DOHH2 (cell line): ENCODE data around the gene TMEM170A.

Experiments used
- H3F3A ChIP-seq: fragments of 200-600 bp; sonication (generic), shearing (Covaris generic); 2 replicates; pipeline ENCODE4 v1.6.0; 2016; ENCODE audit warnings: antibody characterized with exemption, mild to moderate bottlenecking; ENCODE audit not compliant: control insufficient read depth, insufficient read depth
- H3K27ac ChIP-seq: fragments of 200-600 bp; sonication (generic); 2 replicates; pipeline ENCODE4 v1.5.1; 2014; ENCODE audit warnings: low read depth, mild to moderate bottlenecking, low read length, moderate library complexity
- H3K27me3 ChIP-seq: fragments of 200-600 bp; sonication (generic); 2 replicates; pipeline ENCODE4 v1.6.1; 2014; ENCODE audit warnings: mild to moderate bottlenecking, low read length, mixed read lengths; ENCODE audit not compliant: control insufficient read depth
- H3K36me3 ChIP-seq: fragments of 200-600 bp; sonication (generic); 2 replicates; pipeline ENCODE4 v1.6.1; 2014; ENCODE audit warnings: mild to moderate bottlenecking, low read length, moderate library complexity, mixed read lengths; ENCODE audit not compliant: control insufficient read depth
- H3K4me1 ChIP-seq: fragments of 200-600 bp; sonication (generic); 2 replicates; pipeline ENCODE4 v1.6.1; 2014; ENCODE audit warnings: mild to moderate bottlenecking, low read length, mixed read lengths; ENCODE audit not compliant: control insufficient read depth
- H3K4me2 ChIP-seq: fragments of 200-600 bp; sonication (generic); 2 replicates; pipeline ENCODE4 v1.6.0; 2014; ENCODE audit warnings: mild to moderate bottlenecking, low read length, moderate library complexity
- H3K4me3 ChIP-seq: fragments of 200-600 bp; sonication (generic); 2 replicates; pipeline ENCODE4 v1.5.1; 2014; ENCODE audit warnings: mild to moderate bottlenecking, low read length, mixed read lengths
- H3K79me2 ChIP-seq: fragments of 200-600 bp; sonication (generic); 2 replicates; pipeline ENCODE4 v1.6.1; 2014; ENCODE audit warnings: mild to moderate bottlenecking, low read length, mixed read lengths; ENCODE audit not compliant: control insufficient read depth
- H3K9me2 ChIP-seq: fragments of 200-600 bp; sonication (generic); replicated peaks from 2 replicates; pipeline ENCODE4 v1.6.1; 2014; ENCODE audit warnings: mild to moderate bottlenecking, low read length, mixed read lengths; ENCODE audit not compliant: control insufficient read depth
- H3K9me3 ChIP-seq: fragments of 200-600 bp; sonication (generic); 2 replicates; pipeline ENCODE4 v1.6.1; 2014; ENCODE audit warnings: antibody characterized with exemption, low read length, mixed read lengths; ENCODE audit not compliant: control insufficient read depth, insufficient read depth
- H4K20me1 ChIP-seq: fragments of 200-600 bp; sonication (generic); 2 replicates; pipeline ENCODE4 v1.6.0; 2014; ENCODE audit warnings: low read depth, mild to moderate bottlenecking, antibody characterized with exemption, low read length, moderate library complexity; ENCODE audit not compliant: control insufficient read depth, insufficient read depth
- EZH2phosphoT487 ChIP-seq: fragments of 200-600 bp; sonication (generic); IDR thresholded peaks from 2 replicates; pipeline ENCODE4 v1.6.1; 2017; ENCODE audit warnings: borderline replicate concordance, mild to moderate bottlenecking, antibody characterized with exemption, low read length, moderate library complexity, mixed read lengths
- TF ChIP-seq, protein P1 (sequence below): fragments of 200-600 bp; sonication (generic); IDR thresholded peaks from one replicate; pipeline ENCODE4 v1.5.1; 2014; ENCODE audit warnings: antibody characterized with exemption, mild to moderate bottlenecking, low read depth, low read length; ENCODE audit not compliant: poor library complexity, severe bottlenecking

The TMEM170A gene

GRCh38 chr16:75486676-75487313 is 22.3 kb upstream of the TMEM170A start:
- Histone ChIP-seq H3K27ac (no peak overlapping the region), H3K4me2 (no peak overlapping the region), H3K9me3 (no peaks in the 10 kb centered on the region), H3K9me2 (no peaks in the 10 kb centered on the region), H3F3A (0 out of 2 replicates have a peak, but pooled peaks cover 3% of the 10 kb centered on the region), H4K20me1 (no peaks in the 10 kb centered on the region), H3K4me1 (peaks cover 19% of the 10 kb centered on the region), H3K27me3 (no peaks in the 10 kb centered on the region; the same call in 1 of the 2 replicates), H3K36me3 (no peaks in the 10 kb centered on the region), H3K79me2 (no peaks in the 10 kb centered on the region), H3K4me3 (no peak overlapping the region)
- TF ChIP-seq EZH2phosphoT487 = no peak
- TF ChIP-seq, protein P1, sequence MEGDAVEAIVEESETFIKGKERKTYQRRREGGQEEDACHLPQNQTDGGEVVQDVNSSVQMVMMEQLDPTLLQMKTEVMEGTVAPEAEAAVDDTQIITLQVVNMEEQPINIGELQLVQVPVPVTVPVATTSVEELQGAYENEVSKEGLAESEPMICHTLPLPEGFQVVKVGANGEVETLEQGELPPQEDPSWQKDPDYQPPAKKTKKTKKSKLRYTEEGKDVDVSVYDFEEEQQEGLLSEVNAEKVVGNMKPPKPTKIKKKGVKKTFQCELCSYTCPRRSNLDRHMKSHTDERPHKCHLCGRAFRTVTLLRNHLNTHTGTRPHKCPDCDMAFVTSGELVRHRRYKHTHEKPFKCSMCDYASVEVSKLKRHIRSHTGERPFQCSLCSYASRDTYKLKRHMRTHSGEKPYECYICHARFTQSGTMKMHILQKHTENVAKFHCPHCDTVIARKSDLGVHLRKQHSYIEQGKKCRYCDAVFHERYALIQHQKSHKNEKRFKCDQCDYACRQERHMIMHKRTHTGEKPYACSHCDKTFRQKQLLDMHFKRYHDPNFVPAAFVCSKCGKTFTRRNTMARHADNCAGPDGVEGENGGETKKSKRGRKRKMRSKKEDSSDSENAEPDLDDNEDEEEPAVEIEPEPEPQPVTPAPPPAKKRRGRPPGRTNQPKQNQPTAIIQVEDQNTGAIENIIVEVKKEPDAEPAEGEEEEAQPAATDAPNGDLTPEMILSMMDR = no peak

GRCh38 chr16:75486014-75486675 is 21.7 kb upstream of the TMEM170A start:
- H3K4me1 ChIP-seq = peaks cover 19% of the 10 kb centered on the region
- H3K4me2 ChIP-seq = no peak overlapping the region
- no peaks in the 10 kb centered on the region for H4K20me1 ChIP-seq
- 0 out of 2 replicates have a peak, but pooled peaks cover 3% of the 10 kb centered on the region for H3F3A ChIP-seq
- H3K9me2 ChIP-seq = no peaks in the 10 kb centered on the region
- no peaks in the 10 kb centered on the region for H3K27me3 ChIP-seq
- no peak for TF ChIP-seq EZH2phosphoT487
- TF ChIP-seq, protein P1 = no peak
- H3K9me3 ChIP-seq = no peaks in the 10 kb centered on the region
- no peaks in the 10 kb centered on the region for H3K79me2 ChIP-seq
- H3K4me3 ChIP-seq = no peak overlapping the region
- no peaks in the 10 kb centered on the region for H3K36me3 ChIP-seq
- H3K27ac ChIP-seq = no peak overlapping the region

GRCh38 chr16:75485230-75486013 is 20.9 kb upstream of the TMEM170A start:
- Histone ChIP-seq H3K4me2 (peak overlapping the region; percentile 46), H3K9me3 (no peaks in the 10 kb centered on the region), H3K79me2 (no peaks in the 10 kb centered on the region), H3K4me1 (peaks cover 16% of the 10 kb centered on the region), H3K27me3 (no peaks in the 10 kb centered on the region), H3K36me3 (no peaks in the 10 kb centered on the region), H3K4me3 (peak overlapping the region; percentile 17; the same call in 1 of the 2 replicates), H4K20me1 (no peaks in the 10 kb centered on the region), H3F3A (no peaks in the 10 kb centered on the region), H3K27ac (0 out of 2 replicates have a peak overlapping the region, but pooled peaks have one; percentile 6), H3K9me2 (no peaks in the 10 kb centered on the region)
- no peak for TF ChIP-seq EZH2phosphoT487
- TF ChIP-seq, protein P1 = no peak
